Mucosa of stomach (tissue), 1 donor: ENCODE data around the gene CHRM1.

Experiments used
- H3K27me3 ChIP-seq: one replicate; pipeline ENCODE4 v1.7.0; 2013; ENCODE audit warnings: mild to moderate bottlenecking, low read length; ENCODE audit not compliant: control insufficient read depth, insufficient read depth
- H3K36me3 ChIP-seq: one replicate; pipeline ENCODE4 v1.7.0; 2013; ENCODE audit warnings: low read length; ENCODE audit not compliant: control insufficient read depth, insufficient read depth
- H3K4me1 ChIP-seq: one replicate; pipeline ENCODE4 v1.7.0; 2013; ENCODE audit warnings: mild to moderate bottlenecking, low read length; ENCODE audit not compliant: control insufficient read depth, insufficient read depth
- H3K4me3 ChIP-seq: one replicate; pipeline ENCODE4 v1.7.0; 2013; ENCODE audit warnings: low read length
- H3K9ac ChIP-seq: one replicate; pipeline ENCODE4 v1.7.0; 2013; ENCODE audit warnings: mild to moderate bottlenecking, low read length, moderate library complexity
- H3K9me3 ChIP-seq: one replicate; pipeline ENCODE4 v1.7.0; 2013; ENCODE audit warnings: mild to moderate bottlenecking, low read length, moderate library complexity; ENCODE audit not compliant: control insufficient read depth
- donor health status: Pancreatic carcinoma.

The CHRM1 gene

DNA sequence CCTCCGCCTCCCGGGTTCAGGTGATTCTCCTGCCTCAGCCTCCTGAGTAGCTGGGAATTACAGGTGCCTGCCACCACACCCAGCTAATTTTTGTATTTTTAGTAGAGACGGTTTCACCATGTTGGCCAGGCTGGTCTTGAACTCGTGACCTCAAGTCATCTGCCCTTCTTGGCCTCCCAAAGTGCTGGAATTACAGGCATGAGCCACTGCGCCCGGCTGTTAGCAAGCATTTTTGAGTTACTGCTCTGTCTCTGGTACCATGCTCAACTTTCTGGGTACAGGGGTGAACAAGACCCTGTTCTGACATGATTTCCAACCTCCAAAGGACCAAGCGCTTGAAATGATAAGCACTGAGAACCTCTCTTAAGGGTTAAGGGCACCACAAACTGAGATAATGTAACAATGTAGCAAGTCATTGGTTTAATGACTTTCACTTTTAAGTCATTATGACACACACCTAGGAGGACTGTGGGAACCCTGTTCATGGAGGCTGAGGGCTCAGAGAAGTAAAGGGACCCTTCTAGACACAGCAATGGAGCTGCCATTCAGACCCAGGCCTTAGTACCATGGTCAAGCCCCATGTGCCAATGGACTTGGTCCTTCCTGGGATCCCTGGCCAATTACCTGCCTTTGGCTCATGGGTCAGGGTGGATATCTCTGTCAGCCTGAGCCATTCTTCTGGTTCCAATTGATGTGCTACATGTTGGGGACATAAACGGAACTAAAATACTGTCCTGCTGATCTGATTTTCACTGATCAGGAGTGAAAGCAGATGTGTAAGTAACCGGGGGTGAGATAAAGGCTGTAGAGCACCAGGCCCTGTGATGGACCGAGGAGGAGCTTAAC lies 28.9 kb downstream of the CHRM1 start:
- Histone ChIP-seq H3K9ac (no peak overlapping the region), H3K27me3 (no peaks in the 10 kb centered on the region), H3K9me3 (no peaks in the 10 kb centered on the region), H3K4me3 (no peak overlapping the region), H3K36me3 (peaks cover 18% of the 10 kb centered on the region), H3K4me1 (peaks cover 11% of the 10 kb centered on the region)

DNA sequence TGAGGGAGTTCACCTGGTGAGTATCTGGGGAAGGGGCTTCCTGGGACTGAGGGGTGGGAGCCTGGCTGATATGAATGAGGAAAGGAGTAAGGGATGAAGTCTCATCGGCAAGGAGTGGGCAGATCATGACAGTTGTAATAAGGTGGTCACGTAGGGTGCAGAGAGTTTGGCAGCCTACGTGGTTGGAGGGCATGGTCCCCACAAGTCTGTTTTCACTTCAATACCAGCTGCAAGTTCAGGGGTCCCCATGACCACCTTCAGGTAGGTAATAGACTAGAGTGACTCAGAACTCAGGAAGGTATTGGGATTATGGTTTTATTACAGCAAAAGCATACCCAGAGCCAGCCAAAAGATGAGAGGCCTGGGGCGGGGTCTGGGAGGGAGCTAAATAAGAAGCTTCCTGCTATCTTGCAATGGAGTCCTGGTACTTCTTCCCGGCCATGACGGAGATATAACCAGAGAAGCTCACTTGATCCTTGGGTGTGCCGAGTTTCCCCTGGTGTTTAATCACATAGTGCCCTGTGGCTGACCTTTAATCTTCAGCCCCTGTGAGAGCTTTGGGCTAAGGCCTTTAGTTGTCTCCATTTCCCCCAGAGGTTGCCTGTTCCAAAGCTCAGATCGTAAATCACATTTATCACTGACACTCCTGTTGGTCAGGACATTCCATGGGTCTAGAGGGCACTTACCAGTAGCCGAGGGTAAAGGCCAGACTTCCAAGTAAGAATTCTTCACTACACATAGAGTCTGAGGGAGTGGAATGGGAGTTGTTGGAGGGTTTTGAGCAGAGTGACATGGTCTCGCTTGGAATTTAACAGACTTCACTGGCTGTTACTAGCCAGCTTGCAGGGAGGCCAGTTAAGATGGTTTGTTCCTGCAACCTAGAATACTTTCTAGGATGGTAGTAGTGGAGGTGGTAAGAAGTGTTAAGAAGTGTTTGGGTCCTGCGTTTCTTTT lies 31.4 kb downstream of the CHRM1 start:
- Histone ChIP-seq H3K27me3 (no peaks in the 10 kb centered on the region), H3K9ac (no peak overlapping the region), H3K36me3 (peaks cover 31% of the 10 kb centered on the region), H3K4me1 (peaks cover 17% of the 10 kb centered on the region), H3K4me3 (no peak overlapping the region), H3K9me3 (no peaks in the 10 kb centered on the region)

DNA sequence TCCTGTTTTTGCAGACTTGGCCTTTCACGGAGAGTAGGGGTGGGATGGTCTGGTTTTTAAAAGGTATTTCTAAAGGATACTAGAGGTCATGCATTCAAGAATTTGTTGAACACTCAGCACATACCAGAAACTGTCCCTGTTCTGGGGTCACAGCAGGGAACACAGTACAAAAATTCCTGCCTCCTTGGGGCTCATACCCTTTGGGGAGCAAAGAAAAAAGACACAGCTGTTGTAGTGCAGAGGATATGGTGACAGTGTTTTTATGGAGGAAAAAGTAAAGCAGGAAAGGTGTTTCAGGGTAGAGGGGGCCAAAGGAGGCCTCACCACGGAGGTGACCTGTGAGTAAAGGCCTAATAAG lies 32.1 kb downstream of the CHRM1 start:
- peaks cover 36% of the 10 kb centered on the region for H3K36me3 ChIP-seq
- H3K9ac ChIP-seq: no peak overlapping the region
- H3K27me3 ChIP-seq: no peaks in the 10 kb centered on the region
- no peak overlapping the region for H3K4me3 ChIP-seq
- H3K4me1 ChIP-seq: peaks cover 17% of the 10 kb centered on the region
- H3K9me3 ChIP-seq: no peaks in the 10 kb centered on the region

DNA sequence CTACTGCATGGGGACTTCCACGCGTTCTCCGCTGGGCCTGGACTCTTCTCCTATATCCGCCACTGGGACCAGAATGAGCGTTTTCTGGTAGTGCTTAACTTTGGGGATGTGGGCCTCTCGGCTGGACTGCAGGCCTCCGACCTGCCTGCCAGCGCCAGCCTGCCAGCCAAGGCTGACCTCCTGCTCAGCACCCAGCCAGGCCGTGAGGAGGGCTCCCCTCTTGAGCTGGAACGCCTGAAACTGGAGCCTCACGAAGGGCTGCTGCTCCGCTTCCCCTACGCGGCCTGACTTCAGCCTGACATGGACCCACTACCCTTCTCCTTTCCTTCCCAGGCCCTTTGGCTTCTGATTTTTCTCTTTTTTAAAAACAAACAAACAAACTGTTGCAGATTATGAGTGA lies 32.8 kb downstream of the CHRM1 start:
- Histone ChIP-seq H3K36me3 (peaks cover 43% of the 10 kb centered on the region), H3K4me1 (peaks cover 23% of the 10 kb centered on the region), H3K4me3 (no peak overlapping the region), H3K9ac (no peak overlapping the region), H3K9me3 (no peaks in the 10 kb centered on the region), H3K27me3 (no peaks in the 10 kb centered on the region)

DNA sequence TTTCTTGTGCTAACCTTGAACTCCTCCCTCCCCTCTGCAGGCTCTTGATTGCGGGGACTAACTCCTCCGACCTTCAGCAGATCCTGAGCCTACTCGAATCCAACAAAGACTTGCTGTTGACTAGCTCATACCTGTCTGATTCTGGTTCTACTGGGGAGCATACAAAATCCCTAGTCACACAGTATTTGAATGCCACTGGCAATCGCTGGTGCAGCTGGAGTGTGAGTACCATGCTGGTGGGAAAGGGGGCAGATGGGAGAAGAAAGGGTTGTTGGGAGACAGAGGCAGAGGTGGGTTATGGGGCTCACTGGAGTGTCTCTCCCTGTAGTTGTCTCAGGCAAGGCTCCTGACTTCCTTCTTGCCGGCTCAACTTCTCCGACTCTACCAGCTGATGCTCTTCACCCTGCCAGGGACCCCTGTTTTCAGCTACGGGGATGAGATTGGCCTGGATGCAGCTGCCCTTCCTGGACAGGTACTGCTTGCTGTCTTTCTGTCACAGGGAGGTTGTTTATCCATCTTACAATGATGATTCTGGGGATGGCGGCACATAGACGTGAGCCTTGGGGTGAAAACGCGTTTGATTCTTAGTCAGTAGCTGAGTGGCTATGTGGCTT lies 35.9 kb downstream of the CHRM1 start:
- H3K4me1 ChIP-seq: peaks cover 43% of the 10 kb centered on the region
- no peak overlapping the region for H3K4me3 ChIP-seq
- no peak overlapping the region for H3K9ac ChIP-seq
- H3K36me3 ChIP-seq: peaks cover 52% of the 10 kb centered on the region
- no peaks in the 10 kb centered on the region for H3K27me3 ChIP-seq
- H3K9me3 ChIP-seq: no peaks in the 10 kb centered on the region

DNA sequence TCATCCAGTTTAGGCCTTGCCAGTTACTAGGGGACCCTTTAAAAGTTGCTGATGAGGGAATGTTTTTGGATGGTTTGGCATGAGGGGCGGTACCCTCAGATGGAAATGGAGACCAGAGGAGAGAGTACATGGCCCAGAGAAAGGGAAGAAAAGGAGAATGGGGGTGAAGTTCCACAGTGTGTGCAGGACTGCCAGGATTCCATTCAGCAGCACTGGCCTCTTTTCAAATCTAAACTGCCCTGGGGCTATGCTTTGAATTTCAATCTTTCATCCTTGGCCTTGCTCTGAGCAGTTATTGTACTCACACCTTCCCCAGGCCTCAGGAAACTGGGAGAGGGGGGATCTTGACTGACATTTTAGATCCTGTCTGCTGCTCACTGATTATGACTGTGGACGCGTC lies 37.5 kb downstream of the CHRM1 start:
- H3K36me3 ChIP-seq: peaks cover 43% of the 10 kb centered on the region

DNA sequence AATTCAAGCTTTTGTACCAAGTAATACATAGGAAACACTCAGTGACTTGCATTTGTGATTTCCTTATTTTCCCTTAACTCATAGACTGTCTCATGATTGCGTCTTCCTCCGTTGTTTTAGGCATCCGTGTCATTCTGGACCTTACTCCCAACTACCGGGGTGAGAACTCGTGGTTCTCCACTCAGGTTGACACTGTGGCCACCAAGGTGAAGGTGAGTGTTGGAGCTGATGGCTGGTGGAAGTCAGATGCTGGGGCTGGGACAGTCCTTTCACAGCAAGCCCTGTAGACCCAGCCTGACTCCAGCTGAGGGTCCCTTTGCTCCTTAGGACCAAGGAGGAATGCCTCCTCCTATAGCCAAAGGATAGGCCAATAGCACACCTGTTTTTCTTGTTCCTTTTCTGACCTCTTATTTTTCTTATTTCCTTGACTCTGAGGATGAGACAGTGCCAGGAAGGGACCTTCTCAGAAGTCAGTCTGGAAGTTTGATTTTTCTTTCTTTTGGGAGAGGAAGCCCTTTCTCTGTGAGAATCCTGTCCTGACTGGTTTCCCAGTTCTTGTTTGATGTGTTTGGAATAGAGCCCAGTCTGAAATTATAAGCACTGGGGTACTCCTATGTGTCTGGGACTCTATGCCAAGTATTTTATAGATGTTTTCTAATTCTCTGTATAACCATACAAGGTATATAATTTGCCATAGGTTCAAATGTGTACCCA lies 38.2 kb downstream of the CHRM1 start:
- H3K27me3 ChIP-seq: no peaks in the 10 kb centered on the region
- peak overlapping the region; percentile 1 for H3K4me3 ChIP-seq
- H3K36me3 ChIP-seq: peaks cover 38% of the 10 kb centered on the region
- peak overlapping the region; percentile 99 for H3K9ac ChIP-seq
- peaks cover 42% of the 10 kb centered on the region for H3K4me1 ChIP-seq
- no peaks in the 10 kb centered on the region for H3K9me3 ChIP-seq

More for the DNA sequence above, 37.5 kb downstream of the CHRM1 start:
- H3K9ac ChIP-seq: peak overlapping the region; percentile 99
- no peaks in the 10 kb centered on the region for H3K9me3 ChIP-seq
- peaks cover 42% of the 10 kb centered on the region for H3K4me1 ChIP-seq
- no peaks in the 10 kb centered on the region for H3K27me3 ChIP-seq
- no peak overlapping the region for H3K4me3 ChIP-seq

DNA sequence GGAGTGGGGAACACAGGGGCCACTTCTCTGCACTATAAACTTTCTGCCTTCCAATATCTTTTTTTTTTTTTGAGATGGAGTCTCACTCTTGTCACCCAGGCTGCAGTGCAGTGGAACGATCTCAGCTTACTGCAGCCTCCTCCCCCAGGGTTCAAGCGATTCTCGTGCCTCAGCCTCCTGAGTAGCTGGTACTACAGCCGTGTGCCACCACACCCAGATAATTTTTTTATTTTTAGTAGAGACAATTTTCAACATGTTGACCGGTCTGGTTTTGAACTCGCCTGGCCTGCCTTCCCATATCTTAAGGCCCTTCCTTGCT lies 38.8 kb downstream of the CHRM1 start:
- peak overlapping the region; percentile 99 for H3K9ac ChIP-seq
- peak overlapping the region; percentile 100 for H3K4me3 ChIP-seq
- no peaks in the 10 kb centered on the region for H3K27me3 ChIP-seq
- H3K4me1 ChIP-seq: peaks cover 42% of the 10 kb centered on the region
- peaks cover 33% of the 10 kb centered on the region for H3K36me3 ChIP-seq
- H3K9me3 ChIP-seq: no peaks in the 10 kb centered on the region

DNA sequence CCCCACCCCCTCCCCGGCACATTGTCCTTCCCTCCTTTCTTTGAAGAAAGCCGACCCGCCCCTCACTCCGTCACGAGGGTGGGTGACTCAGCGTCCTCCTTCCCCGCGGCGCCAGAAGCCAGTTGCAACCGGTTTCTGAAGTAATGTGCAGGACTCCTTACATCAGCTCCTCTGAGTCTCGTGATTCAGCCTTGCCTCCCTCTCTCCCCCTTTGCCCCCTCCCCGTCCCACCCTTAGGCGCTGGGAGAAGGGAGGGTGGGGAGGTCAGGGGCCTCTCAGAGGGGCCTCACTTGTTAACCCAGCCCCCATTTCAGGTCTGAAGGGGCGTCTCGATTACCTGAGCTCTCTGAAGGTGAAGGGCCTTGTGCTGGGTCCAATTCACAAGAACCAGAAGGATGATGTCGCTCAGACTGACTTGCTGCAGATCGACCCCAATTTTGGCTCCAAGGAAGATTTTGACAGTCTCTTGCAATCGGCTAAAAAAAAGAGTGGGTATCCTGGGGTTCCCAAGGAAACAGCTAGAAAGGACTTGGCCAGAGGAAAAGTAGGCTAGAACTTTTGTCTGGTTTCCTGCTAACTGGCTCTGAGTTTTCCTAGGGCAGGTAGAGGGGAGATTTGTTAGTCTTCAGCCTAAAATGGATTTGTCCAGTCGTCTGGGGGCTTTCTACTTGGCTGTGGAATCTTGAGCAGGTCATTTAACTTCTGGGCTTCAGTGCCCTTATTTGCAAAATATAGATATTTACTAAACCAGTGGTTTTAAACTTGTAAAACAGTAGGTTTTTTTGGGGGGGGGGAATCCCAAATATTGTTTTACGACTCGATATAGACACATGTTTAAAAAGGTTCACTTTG lies 39.4 kb downstream of the CHRM1 start:
- Histone ChIP-seq H3K36me3 (peaks cover 33% of the 10 kb centered on the region), H3K9ac (peak overlapping the region; percentile 99), H3K4me3 (peak overlapping the region; percentile 100), H3K9me3 (no peaks in the 10 kb centered on the region), H3K27me3 (no peaks in the 10 kb centered on the region), H3K4me1 (peaks cover 42% of the 10 kb centered on the region)

DNA sequence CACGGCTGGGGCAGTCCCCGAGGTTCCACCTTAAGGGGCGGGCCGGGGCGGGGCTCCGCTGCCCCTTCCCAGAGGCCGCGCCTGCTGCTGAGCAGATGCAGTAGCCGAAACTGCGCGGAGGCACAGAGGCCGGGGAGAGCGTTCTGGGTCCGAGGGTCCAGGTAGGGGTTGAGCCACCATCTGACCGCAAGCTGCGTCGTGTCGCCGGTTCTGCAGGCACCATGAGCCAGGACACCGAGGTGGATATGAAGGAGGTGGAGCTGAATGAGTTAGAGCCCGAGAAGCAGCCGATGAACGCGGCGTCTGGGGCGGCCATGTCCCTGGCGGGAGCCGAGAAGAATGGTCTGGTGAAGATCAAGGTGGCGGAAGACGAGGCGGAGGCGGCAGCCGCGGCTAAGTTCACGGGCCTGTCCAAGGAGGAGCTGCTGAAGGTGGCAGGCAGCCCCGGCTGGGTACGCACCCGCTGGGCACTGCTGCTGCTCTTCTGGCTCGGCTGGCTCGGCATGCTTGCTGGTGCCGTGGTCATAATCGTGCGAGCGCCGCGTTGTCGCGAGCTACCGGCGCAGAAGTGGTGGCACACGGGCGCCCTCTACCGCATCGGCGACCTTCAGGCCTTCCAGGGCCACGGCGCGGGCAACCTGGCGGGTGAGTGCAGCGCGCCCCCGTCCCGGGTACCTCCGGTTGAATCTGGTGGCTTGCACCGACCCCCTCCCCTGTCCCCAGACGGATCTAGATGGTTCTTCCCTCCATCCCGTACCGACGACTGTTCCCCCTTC lies 40.2 kb downstream of the CHRM1 start, which contains the start of gene SLC3A2:
TSS of gene SLC3A2 (plus strand) at position 94 of the 776 bp plus-strand sequence. CDS start at position 222, 128 bp downstream.
- H3K9ac ChIP-seq: peak within 1 kb of the TSS; percentile 99
- no peaks in the 10 kb centered on the region for H3K9me3 ChIP-seq
- peak within 1 kb of the TSS; percentile 100 for H3K4me3 ChIP-seq
- H3K36me3 ChIP-seq: peaks cover 31% of the 10 kb centered on the region
- peaks cover 42% of the 10 kb centered on the region for H3K4me1 ChIP-seq
- no peaks in the 10 kb centered on the region for H3K27me3 ChIP-seq
